ENCODE measurements around the gene CHIA.
A peak's percentile ranks its signal among the peaks of the same experiment; 100 is the strongest.
"Not testable (repeated sequence)": the region's sequence is repeated elsewhere in the genome, so short reads cannot be mapped to it uniquely, and the experiment has no call there.

CHIA gene

GRCh38 chr1:111346089-111346885, 55.6 kb downstream of the CHIA start:
- Histone ChIP-seq H3K36me3 (ENCODE audit: control insufficient read depth, low read depth, low read length) (no peaks in the 10 kb centered on the region), H3K9ac (ENCODE audit: low read length) (peak overlapping the region; percentile 84), H3K4me3 (ENCODE audit: low read length) (peak overlapping the region; percentile 87), H3K9me3 (ENCODE audit: control insufficient read depth, low read depth, low read length) (no peaks in the 10 kb centered on the region), H3K27me3 (ENCODE audit: control insufficient read depth, insufficient read depth, low read length) (peaks cover 12% of the 10 kb centered on the region), H3K27ac (ENCODE audit: low read length) (peak overlapping the region; percentile 61), H3K4me1 (ENCODE audit: control insufficient read depth, low read depth, low read length) (peaks cover 13% of the 10 kb centered on the region)

GRCh38 chr1:111347026-111347425, 56.4 kb downstream of the CHIA start:
- Histone ChIP-seq H3K9ac (ENCODE audit: low read length) (peak overlapping the region; percentile 84), H3K9me3 (ENCODE audit: control insufficient read depth, low read depth, low read length) (no peaks in the 10 kb centered on the region), H3K4me3 (ENCODE audit: low read length) (peak overlapping the region; percentile 87), H3K36me3 (ENCODE audit: control insufficient read depth, low read depth, low read length) (no peaks in the 10 kb centered on the region), H3K27ac (ENCODE audit: low read length) (no peak overlapping the region), H3K27me3 (ENCODE audit: control insufficient read depth, insufficient read depth, low read length) (peaks cover 12% of the 10 kb centered on the region), H3K4me1 (ENCODE audit: control insufficient read depth, low read depth, low read length) (peaks cover 13% of the 10 kb centered on the region)

- Histone ChIP-seq H3K9me3 (ENCODE audit: control insufficient read depth, low read depth, low read length) (no peaks in the 10 kb centered on the region), H3K4me1 (ENCODE audit: control insufficient read depth, low read depth, low read length) (peaks cover 12% of the 10 kb centered on the region), H3K27me3 (ENCODE audit: control insufficient read depth, insufficient read depth, low read length) (peaks cover 10% of the 10 kb centered on the region), H3K9ac (ENCODE audit: low read length) (no peak overlapping the region), H3K36me3 (ENCODE audit: control insufficient read depth, low read depth, low read length) (no peaks in the 10 kb centered on the region), H3K4me3 (ENCODE audit: low read length) (no peak overlapping the region), H3K27ac (ENCODE audit: low read length) (no peak overlapping the region)
Observed at GRCh38 chr1:111351700-111352099, 61.0 kb downstream of the CHIA start.

GRCh38 chr1:111354584-111354983, 63.9 kb downstream of the CHIA start:
- no peaks in the 10 kb centered on the region for H3K36me3 ChIP-seq (ENCODE audit: control insufficient read depth, low read depth, low read length)
- H3K27me3 ChIP-seq (ENCODE audit: control insufficient read depth, insufficient read depth, low read length): no peaks in the 10 kb centered on the region
- H3K4me1 ChIP-seq (ENCODE audit: control insufficient read depth, low read depth, low read length): peaks cover 4% of the 10 kb centered on the region
- H3K9ac ChIP-seq (ENCODE audit: low read length): no peak overlapping the region
- no peak overlapping the region for H3K4me3 ChIP-seq (ENCODE audit: low read length)
- H3K9me3 ChIP-seq (ENCODE audit: control insufficient read depth, low read depth, low read length): no peaks in the 10 kb centered on the region
- H3K27ac ChIP-seq (ENCODE audit: low read length): no peak overlapping the region

GRCh38 chr1:111358964-111359363, 68.3 kb downstream of the CHIA start:
- H3K27ac ChIP-seq (ENCODE audit: low read length): no peak overlapping the region
- H3K4me3 ChIP-seq (ENCODE audit: low read length): no peak overlapping the region
- no peaks in the 10 kb centered on the region for H3K36me3 ChIP-seq (ENCODE audit: control insufficient read depth, low read depth, low read length)
- no peaks in the 10 kb centered on the region for H3K27me3 ChIP-seq (ENCODE audit: control insufficient read depth, insufficient read depth, low read length)
- H3K4me1 ChIP-seq (ENCODE audit: control insufficient read depth, low read depth, low read length): peaks cover 12% of the 10 kb centered on the region
- H3K9me3 ChIP-seq (ENCODE audit: control insufficient read depth, low read depth, low read length): no peaks in the 10 kb centered on the region
- no peak overlapping the region for H3K9ac ChIP-seq (ENCODE audit: low read length)

GRCh38 chr1:111359376-111359775, 68.7 kb downstream of the CHIA start:
- Histone ChIP-seq H3K27me3 (ENCODE audit: control insufficient read depth, insufficient read depth, low read length) (no peaks in the 10 kb centered on the region), H3K36me3 (ENCODE audit: control insufficient read depth, low read depth, low read length) (no peaks in the 10 kb centered on the region), H3K9ac (ENCODE audit: low read length) (no peak overlapping the region), H3K27ac (ENCODE audit: low read length) (no peak overlapping the region), H3K4me1 (ENCODE audit: control insufficient read depth, low read depth, low read length) (peaks cover 16% of the 10 kb centered on the region), H3K4me3 (ENCODE audit: low read length) (no peak overlapping the region), H3K9me3 (ENCODE audit: control insufficient read depth, low read depth, low read length) (no peaks in the 10 kb centered on the region)

- H3K9ac ChIP-seq (ENCODE audit: low read length); H3K4me3 ChIP-seq (ENCODE audit: low read length); H3K36me3 ChIP-seq (ENCODE audit: control insufficient read depth, low read depth, low read length); H3K27ac ChIP-seq (ENCODE audit: low read length); H3K27me3 ChIP-seq (ENCODE audit: control insufficient read depth, insufficient read depth, low read length); H3K9me3 ChIP-seq (ENCODE audit: control insufficient read depth, low read depth, low read length): not testable (repeated sequence)
- peaks cover 24% of the 10 kb centered on the region for H3K4me1 ChIP-seq (ENCODE audit: control insufficient read depth, low read depth, low read length)
Observed at GRCh38 chr1:111360257-111360656, 69.6 kb downstream of the CHIA start.

GRCh38 chr1:111361761-111362160, 71.1 kb downstream of the CHIA start:
- Histone ChIP-seq H3K27ac (ENCODE audit: low read length) (no peak overlapping the region), H3K27me3 (ENCODE audit: control insufficient read depth, insufficient read depth, low read length) (no peaks in the 10 kb centered on the region), H3K9me3 (ENCODE audit: control insufficient read depth, low read depth, low read length) (no peaks in the 10 kb centered on the region), H3K4me1 (ENCODE audit: control insufficient read depth, low read depth, low read length) (peaks cover 24% of the 10 kb centered on the region), H3K4me3 (ENCODE audit: low read length) (no peak overlapping the region), H3K36me3 (ENCODE audit: control insufficient read depth, low read depth, low read length) (no peaks in the 10 kb centered on the region), H3K9ac (ENCODE audit: low read length) (no peak overlapping the region)

GRCh38 chr1:111364690-111365089, 74.0 kb downstream of the CHIA start:
- Histone ChIP-seq H3K27me3 (ENCODE audit: control insufficient read depth, insufficient read depth, low read length) (no peaks in the 10 kb centered on the region), H3K36me3 (ENCODE audit: control insufficient read depth, low read depth, low read length) (no peaks in the 10 kb centered on the region), H3K9me3 (ENCODE audit: control insufficient read depth, low read depth, low read length) (no peaks in the 10 kb centered on the region), H3K4me3 (ENCODE audit: low read length) (no peak overlapping the region), H3K27ac (ENCODE audit: low read length) (peak overlapping the region; percentile 82), H3K4me1 (ENCODE audit: control insufficient read depth, low read depth, low read length) (peaks cover 20% of the 10 kb centered on the region), H3K9ac (ENCODE audit: low read length) (peak overlapping the region; percentile 53)

- Histone ChIP-seq H3K27ac (ENCODE audit: low read length) (no peak overlapping the region), H3K36me3 (ENCODE audit: control insufficient read depth, low read depth, low read length) (no peaks in the 10 kb centered on the region), H3K9me3 (ENCODE audit: control insufficient read depth, low read depth, low read length) (no peaks in the 10 kb centered on the region), H3K4me1 (ENCODE audit: control insufficient read depth, low read depth, low read length) (peaks cover 14% of the 10 kb centered on the region), H3K9ac (ENCODE audit: low read length) (no peak overlapping the region), H3K4me3 (ENCODE audit: low read length) (no peak overlapping the region), H3K27me3 (ENCODE audit: control insufficient read depth, insufficient read depth, low read length) (no peaks in the 10 kb centered on the region)
Observed at GRCh38 chr1:111366256-111366655, 75.6 kb downstream of the CHIA start.

GRCh38 chr1:111369177-111369576, 78.5 kb downstream of the CHIA start:
- Histone ChIP-seq H3K4me3 (ENCODE audit: low read length) (no peak overlapping the region), H3K27ac (ENCODE audit: low read length) (no peak overlapping the region), H3K9ac (ENCODE audit: low read length) (no peak overlapping the region), H3K27me3 (ENCODE audit: control insufficient read depth, insufficient read depth, low read length) (no peaks in the 10 kb centered on the region), H3K4me1 (ENCODE audit: control insufficient read depth, low read depth, low read length) (peaks cover 10% of the 10 kb centered on the region), H3K9me3 (ENCODE audit: control insufficient read depth, low read depth, low read length) (no peaks in the 10 kb centered on the region), H3K36me3 (ENCODE audit: control insufficient read depth, low read depth, low read length) (no peaks in the 10 kb centered on the region)

- Histone ChIP-seq H3K9ac (ENCODE audit: low read length) (no peak overlapping the region), H3K36me3 (ENCODE audit: control insufficient read depth, low read depth, low read length) (no peaks in the 10 kb centered on the region), H3K4me3 (ENCODE audit: low read length) (no peak overlapping the region), H3K27me3 (ENCODE audit: control insufficient read depth, insufficient read depth, low read length) (no peaks in the 10 kb centered on the region), H3K4me1 (ENCODE audit: control insufficient read depth, low read depth, low read length) (peaks cover 5% of the 10 kb centered on the region), H3K9me3 (ENCODE audit: control insufficient read depth, low read depth, low read length) (no peaks in the 10 kb centered on the region), H3K27ac (ENCODE audit: low read length) (no peak overlapping the region)
Observed at GRCh38 chr1:111369645-111370044, 79.0 kb downstream of the CHIA start.

Data from iPS-18a (cell line).